H1 (cell line): Measurements from ENCODE around the gene DKKL1. TPM values are rescaled to one million over a fixed set of nuclear protein-coding genes. Genes with fewer than 3 reads are reported as not detected.

Source experiments
- FOSL1 ChIP-seq: IDR thresholded peaks from 2 replicates; pipeline ENCODE4 v1.6.1; 2011; ENCODE audit warnings: mild to moderate bottlenecking, low read depth, low read length, moderate library complexity; ENCODE audit not compliant: insufficient read depth
- GABPA ChIP-seq: IDR thresholded peaks from 2 replicates; pipeline ENCODE4 v1.6.1; 2011; ENCODE audit warnings: mild to moderate bottlenecking, low read length, moderate library complexity, borderline replicate concordance; ENCODE audit not compliant: insufficient read depth
- JUN ChIP-seq: IDR thresholded peaks from 2 replicates; pipeline ENCODE4 v1.6.1; 2011; ENCODE audit warnings: low read depth, mild to moderate bottlenecking, improper control_type of control experiment, low read length
- KDM1A ChIP-seq: fragments of 200-600, 300-600 bp; sonication (generic); IDR thresholded peaks from 2 replicates; pipeline ENCODE4 v1.7.1; 2016; ENCODE audit warnings: mild to moderate bottlenecking, low read length, borderline replicate concordance
- POLR2A ChIP-seq, 2 experiments: IDR thresholded peaks; 1 replicate in 1 of 2; 2 replicates in 1 of 2; pipeline ENCODE4 v1.6.1; 2011; ENCODE audit warnings: low read depth in 2 of 2, low read length in 2 of 2, mild to moderate bottlenecking in 2 of 2; ENCODE audit errors: control extremely low read depth in 1 of 2
- RAD21 ChIP-seq, 2 experiments: IDR thresholded peaks in 1 of 2; conservative IDR thresholded peaks in 1 of 2; 2 replicates each; pipeline ENCODE4 v1.6.1; 2011; ENCODE audit warnings: low read depth in 2 of 2, low read length in 2 of 2, improper control_type of control experiment in 1 of 2, inconsistent platforms in 1 of 2, mild to moderate bottlenecking in 1 of 2, moderate library complexity in 1 of 2
- RXRA ChIP-seq: IDR thresholded peaks from 2 replicates; pipeline ENCODE4 v1.6.1; 2011; ENCODE audit warnings: low read depth, mild to moderate bottlenecking, low read length, moderate library complexity; ENCODE audit not compliant: insufficient read depth
- TAF7 ChIP-seq: optimal IDR thresholded peaks from 2 replicates; pipeline ENCODE3; 2011; ENCODE audit warnings: low read depth, mild to moderate bottlenecking, inconsistent platforms, low read length, moderate library complexity, borderline replicate concordance
- USF2 ChIP-seq: IDR thresholded peaks from 2 replicates; pipeline ENCODE4 v1.6.1; 2011; ENCODE audit warnings: low read length, improper control_type of control experiment
- polyA plus RNA-seq, 7 experiments: library from polyadenylated mRNA; depleted of rRNA in 3 of 7; stranded (reverse) in 5 of 7; unstranded in 2 of 7; fragments of >200 nt in 5 of 7; fragments of 200-250 nt in 2 of 7; gene quantifications; 1 replicate in 5 of 7; 2 replicates in 1 of 7; 4 replicates in 1 of 7; pipeline versions ENCODE4 v1.2.1 to v1.2.3, GENCODE V29; 2011 to 2013; ENCODE audit warnings: missing spikeins in 2 of 7, mixed read lengths in 2 of 7
- total RNA-seq: library from RNA; stranded (reverse); fragmentation: NEBNext Ultra II Directional; extraction: Animal tissue kit (Norgen Biotek cat#: 25700); gene quantifications from 2 replicates; pipeline ENCODE4 v1.2.1, GENCODE V29; 2021

Gene DKKL1
- total and polyA plus RNA-seq, 2 of the 8 experiments (the other 6 are each of a cell fraction or from before 2014, with no cell fraction given) = 2.6 to 6.8 TPM

- no peak for TF ChIP-seq TAF7
- no peak for TF ChIP-seq RXRA
- TF ChIP-seq RAD21 (IDR thresholded peaks at IDR 0.05 in 1 of 2, conservative IDR thresholded peaks at IDR 0.05 in 1 of 2; ENCODE audit: low read depth in 2 of 2, low read length in 2 of 2) = peak; percentile 45 to 65
- no peak for TF ChIP-seq POLR2A (IDR thresholded peaks at IDR 0.05; ENCODE audit: control extremely low read depth in 1 of 2, low read depth in 2 of 2, low read length in 2 of 2)
- TF ChIP-seq USF2 = no peak
- no peak for TF ChIP-seq GABPA
- TF ChIP-seq KDM1A = peak; percentile 61
- TF ChIP-seq FOSL1 = no peak
- TF ChIP-seq JUN = no peak
Observed at GRCh38 chr19:49422407-49423070, 58.9 kb downstream of the DKKL1 start (continued).
